ENCODE measurements around the gene APOBEC3H. TPM values are rescaled to one million over a fixed set of nuclear protein-coding genes. Genes with fewer than 3 reads are reported as not detected.

APOBEC3H gene
- polyA plus RNA-seq, 4 donors = 0.20 to 0.27 TPM; not detected in 2

DNA sequence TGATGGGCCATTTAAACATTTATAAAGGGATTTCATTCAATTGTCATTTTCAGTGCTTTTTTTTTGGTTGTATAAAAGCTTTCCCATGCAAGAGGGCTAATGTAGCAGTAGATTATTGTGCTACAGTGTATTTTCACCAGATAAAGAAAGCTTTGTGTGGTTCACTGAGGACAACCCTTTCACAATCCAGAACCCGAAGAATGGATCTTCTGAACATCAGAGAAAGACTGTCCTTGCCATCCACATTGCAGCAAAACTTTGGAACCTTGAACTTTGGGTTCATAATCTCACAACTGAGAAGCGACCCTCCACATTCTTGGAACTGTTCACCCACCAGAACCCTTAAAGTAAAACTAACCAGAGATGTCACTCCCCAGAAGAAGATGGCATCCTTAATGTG is 9.3 kb downstream of the APOBEC3H start:
- no peak for DNase-seq (ENCODE audit: low read depth in 4 of 4, low spot score in 3 of 4)

DNA sequence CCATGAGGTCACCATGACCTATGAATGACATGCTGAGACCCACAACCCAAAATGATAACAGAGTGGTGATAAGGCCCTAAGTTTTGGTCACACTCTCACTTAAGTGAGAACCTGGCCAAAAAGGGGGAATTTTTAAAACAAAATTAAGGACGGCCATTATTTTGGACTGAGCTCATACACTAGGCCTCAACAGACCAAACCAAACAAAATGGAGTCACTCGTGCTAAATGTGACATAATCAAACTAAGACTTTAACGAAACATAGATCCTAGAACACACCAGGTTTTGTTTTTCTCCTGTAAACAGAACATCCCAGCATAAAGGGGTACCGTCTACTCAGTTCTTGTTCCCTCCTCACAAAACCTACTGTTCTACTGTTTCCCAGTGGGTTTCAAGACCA is 11.4 kb downstream of the APOBEC3H start:
- DNase-seq (ENCODE audit: low read depth in 4 of 4, low spot score in 3 of 4) = no peak

DNA sequence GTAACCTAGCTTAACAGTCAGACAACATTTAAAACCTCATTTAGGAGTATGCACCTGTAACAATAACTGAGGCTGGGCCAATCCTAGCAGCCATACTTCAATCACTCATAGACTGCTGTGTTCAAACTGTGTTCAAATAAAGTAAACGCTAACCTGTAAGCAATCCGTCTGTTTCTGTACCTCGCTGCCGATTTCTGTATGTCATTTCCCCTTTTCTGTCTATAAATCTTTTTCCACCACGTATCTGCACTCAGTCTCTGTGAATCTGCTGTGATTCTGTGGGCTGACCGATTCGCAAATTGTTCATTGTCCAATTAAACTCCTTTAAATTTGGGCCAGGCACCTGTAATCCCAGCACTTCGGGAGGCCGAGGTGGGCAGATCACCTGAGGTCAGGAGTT is 12.3 kb downstream of the APOBEC3H start:
- DNase-seq (ENCODE audit: low read depth in 4 of 4, low spot score in 3 of 4) = no peak

DNA sequence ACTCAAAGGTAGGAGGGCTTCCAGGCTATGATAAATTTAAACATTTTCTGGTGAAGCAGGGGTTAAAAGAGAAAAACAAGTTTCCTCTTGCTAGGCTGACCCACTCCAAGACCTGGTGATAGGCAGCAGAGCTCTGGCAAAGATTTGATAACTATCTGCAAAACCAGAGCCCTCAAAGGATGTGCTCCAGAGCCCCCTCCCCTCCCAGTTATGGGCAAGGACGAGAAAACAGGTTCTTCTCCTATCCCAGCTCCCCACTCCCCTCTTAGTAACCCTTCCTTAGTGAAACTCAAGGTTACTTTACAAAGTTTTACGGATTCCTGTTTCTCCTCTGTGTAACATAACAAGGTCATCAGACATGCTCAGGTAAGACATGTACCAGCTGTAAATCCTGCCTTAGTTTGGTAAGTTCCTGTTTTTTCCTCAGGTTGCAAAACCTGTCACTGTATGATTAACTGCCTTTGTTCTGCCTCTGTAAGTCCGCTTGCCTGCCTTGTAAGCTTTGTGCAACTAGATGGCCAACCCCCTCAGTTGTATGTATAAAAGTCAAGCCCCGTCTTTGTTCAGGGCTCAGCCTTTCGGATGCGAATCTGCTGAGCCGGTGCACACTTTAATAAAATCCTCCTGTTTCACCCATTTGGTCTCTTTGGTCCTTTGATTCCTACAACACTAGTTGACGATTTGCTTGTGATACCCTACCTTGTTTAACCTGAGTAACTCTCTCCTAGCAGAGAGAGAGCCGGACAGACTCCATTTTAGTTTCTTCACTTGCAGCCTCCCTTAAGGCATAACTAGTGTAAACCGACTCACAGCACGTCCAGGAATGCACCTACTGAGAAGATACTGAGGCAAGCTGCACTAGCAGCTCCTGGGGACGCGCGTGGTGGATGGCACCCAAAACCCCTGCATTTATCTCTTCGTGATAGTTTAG is 13.9 kb downstream of the APOBEC3H start:
- DNase-seq (ENCODE audit: low read depth in 4 of 4, low spot score in 3 of 4) = peak in 1 of 4 donors; percentile 41

DNA sequence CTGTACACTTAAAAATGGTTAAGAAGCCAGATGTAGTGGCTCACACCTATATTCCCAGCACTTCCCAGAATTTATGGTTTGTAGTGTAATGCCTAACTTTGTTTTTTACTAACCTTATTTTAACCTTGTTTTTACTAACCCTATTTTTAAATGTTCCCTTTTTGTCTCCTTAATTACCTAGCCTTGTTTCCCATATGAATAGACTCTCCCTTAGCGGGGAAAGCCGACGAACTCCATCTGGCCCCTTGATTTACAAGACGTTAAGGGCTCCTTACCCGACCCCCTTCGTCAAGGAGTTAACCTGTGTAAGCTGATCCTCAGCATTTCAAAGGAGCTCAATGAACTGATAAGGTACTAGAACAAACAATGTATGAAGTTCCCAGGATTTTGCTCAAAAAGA is 17.1 kb downstream of the APOBEC3H start:
- DNase-seq (ENCODE audit: low read depth in 4 of 4, low spot score in 3 of 4) = peak in 1 of 4 donors; percentile 43

DNA sequence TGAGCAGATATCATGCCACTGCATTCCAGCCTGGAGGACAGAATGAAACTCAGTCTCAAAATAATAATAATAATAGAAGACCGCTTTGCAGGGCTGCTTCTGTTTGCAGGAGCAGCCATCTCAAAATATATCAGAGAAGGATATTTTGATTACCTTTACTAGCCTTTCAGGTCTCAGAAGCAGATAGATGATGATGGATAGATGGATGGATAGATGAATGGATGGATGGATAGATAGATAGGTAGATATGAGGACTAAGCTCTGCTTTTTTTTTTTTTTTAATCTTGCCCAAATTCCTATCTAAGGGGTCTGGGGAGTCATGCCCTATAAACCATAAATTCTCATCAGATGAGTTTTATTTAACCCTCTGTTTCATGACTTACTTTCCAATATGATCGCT is 18.5 kb downstream of the APOBEC3H start:
- DNase-seq (ENCODE audit: low read depth in 4 of 4, low spot score in 3 of 4) = no peak

DNA sequence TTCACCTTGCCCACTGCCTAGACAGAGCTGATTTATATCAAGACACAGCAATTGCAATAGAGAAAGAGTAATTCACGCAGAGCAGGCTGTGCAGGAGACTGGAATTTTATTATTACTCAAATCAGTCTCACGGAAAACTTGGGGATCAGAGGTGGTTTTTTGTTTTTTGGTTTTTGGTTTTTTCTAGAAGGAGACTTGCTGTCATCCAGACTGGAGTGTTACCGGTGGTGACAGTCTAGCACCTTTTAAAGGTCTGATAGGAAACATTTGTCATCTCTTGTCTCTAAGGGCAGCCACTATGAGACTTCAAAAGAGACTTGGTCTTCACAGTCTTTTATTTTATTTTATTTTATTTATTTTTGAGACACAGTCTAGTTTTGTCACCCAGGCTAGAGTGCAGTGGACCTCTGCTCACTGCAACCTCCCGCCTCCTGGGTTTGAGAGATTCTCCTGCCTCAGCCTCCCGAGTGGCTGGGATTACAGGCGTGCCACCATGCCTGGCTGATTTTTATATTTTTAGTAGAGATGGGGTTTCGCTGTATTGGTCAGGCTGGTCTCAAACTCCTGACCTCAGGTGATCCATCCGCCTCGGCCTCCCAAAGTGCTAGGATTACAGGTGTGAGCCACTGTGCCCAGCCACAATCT is 19.1 kb downstream of the APOBEC3H start:
- no peak for DNase-seq (ENCODE audit: low read depth in 4 of 4, low spot score in 3 of 4)

DNA sequence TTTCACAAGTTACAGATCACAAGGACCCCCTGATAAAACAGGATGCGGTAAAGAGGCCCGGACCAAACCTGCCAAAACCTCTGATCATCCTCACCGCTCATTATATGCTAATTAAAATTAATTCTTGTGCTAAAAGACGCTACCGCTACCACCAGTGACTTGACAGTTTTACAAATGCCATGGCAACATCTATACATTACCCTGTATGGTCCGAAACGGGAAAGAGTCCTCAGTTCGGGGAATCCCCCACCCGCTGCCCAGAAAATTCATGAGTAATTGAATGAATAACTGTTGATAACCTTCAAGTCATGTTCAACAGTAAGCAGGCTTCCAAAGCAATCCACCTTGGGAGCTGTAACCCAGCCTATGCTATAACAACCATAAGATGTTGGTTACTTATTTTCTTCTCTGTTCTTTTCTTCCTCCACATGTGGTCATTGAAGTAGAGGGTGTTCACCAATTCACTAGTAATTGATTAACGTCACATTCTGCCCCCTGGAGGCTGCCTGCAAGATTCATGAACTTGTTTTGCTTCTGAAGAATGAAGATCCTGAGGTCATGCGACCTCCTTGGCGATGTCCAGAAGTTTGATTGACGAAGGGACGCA is 20.6 kb downstream of the APOBEC3H start:
- DNase-seq (ENCODE audit: low read depth in 4 of 4, low spot score in 3 of 4) = no peak

DNA sequence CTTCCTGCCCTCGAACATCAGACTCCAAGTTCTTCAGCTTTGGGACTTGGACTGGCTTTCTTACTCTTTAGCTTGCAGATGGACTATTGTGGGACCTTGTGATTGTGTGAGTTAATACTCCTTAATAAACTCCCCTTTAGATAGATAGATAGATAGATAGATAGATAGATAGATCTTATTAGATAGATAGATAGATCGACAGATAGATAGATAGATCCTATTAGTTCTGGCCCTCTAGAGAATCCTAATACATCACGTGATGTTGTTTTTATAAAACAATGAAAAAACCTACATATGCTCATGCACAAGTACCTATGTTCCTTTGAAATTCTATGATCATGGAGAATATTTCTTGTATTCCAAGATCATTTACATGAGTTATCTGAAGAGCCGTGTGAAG is 23.9 kb downstream of the APOBEC3H start:
- DNase-seq (ENCODE audit: low read depth in 4 of 4, low spot score in 3 of 4) = no peak

DNA sequence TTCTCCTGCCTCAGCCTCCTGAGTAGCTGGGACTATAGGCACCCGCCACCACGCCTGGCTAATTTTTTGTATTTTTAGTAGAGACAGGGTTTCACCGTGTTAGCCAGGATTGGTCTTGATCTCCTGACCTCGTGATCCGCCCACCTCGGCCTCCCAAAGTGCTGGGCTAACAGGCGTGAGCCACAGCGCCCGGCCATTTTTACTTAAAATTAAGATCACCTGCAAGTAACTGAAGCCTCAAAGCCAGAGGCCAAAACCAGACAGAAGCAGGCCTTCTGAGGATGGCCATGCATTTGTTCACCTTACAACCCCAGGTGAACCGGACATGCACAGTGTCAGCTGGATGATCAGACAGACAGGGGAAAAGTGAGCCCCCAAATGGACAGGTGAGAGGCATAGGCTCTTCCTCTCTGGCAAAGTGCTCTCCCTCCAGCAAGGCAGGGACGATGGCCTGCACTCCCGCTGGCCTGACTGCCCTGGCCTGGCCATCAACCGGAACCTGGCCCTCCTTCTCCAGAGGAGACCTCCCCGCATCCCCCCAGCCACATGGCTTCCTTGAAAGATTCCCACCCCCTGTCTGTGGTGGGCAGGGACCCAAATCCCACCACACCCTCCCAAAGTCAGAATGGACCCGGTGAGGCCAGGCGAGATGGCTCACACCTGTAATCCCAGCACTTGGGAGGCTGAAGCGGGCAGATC is 25.9 kb downstream of the APOBEC3H start:
- DNase-seq (ENCODE audit: low read depth in 4 of 4, low spot score in 3 of 4) = no peak

DNA sequence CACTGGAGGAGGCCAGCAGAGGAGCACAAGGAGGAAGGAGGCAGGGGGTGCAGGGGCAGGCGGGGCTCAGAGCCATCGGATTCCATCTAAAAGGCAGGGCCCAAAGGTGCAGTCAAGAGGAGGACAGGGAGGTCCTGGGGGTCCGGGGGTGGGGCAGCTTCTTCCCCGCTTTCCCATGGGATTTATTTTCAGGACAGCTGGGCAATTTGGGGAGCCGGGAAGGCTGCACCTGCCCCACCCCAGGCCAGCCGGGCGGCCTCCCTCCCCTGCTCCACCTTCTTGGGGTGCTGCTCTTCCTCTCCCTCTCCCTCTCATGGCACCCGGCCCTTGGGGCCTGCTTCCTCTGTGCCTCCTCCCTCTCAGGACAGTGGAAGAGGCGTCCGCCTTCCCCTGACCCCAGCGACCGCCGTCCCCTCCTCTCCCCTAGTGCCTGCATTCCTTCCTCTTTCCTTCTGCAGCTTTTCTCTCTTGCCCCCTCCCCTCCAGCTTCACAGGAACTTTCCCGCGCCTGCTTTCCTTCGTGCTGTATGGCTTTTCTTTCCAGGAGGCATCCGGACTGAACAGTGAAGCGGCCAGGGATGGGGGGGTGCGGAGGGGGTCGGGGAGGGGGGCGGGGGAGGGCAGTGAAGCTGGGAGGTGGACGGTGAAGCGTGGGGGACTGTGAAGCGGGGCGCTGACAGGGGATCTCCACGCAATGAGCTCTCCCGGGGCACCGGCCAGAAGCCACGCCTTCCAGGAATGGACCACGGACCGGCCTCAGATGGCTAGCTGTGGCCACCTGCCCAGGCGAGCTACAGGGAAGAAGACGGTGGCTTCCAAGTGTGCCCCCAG is 26.9 kb downstream of the APOBEC3H start:
- no peak for DNase-seq (ENCODE audit: low read depth in 4 of 4, low spot score in 3 of 4)

DNA sequence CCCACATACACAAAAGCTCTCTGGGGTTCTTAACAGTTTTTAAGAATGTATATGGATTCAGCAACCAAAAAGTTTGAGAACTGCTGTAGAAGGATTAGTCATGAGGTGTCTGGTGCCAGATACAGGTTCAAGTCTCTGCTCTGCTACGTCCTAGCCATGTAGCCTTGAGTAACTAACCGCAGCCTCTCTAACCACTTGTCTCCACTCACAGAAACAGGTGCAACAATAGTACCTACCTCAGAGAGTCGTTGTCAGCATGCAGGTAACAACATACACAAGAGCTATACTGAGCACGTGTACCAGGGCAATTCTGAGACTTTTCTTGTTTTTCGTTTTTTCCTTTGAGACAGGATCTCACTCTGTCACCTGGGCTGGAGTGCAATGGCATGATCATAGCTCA is 28.6 kb downstream of the APOBEC3H start:
- no peak for DNase-seq (ENCODE audit: low read depth in 4 of 4, low spot score in 3 of 4)

DNA sequence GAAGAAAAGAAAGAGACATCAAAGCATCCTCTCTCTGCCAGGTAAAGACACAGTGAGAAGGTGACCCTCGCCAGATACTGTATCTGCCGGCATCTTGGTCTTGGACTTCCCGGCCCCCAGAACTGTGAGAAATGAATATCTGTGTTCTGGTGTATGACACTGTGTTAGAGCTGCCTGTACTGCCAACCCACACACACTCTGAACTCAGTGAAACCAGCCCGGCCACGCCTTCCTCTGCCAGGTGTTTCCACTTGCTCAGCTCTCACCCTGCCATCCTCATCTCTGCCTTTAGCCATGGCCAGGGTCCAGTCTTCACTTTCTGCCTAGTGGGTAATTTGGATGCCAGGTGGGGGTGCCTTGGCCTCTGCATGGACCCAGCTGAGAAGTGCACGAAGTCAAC is 31.5 kb downstream of the APOBEC3H start:
- DNase-seq (ENCODE audit: low read depth in 4 of 4, low spot score in 3 of 4) = no peak

DNA sequence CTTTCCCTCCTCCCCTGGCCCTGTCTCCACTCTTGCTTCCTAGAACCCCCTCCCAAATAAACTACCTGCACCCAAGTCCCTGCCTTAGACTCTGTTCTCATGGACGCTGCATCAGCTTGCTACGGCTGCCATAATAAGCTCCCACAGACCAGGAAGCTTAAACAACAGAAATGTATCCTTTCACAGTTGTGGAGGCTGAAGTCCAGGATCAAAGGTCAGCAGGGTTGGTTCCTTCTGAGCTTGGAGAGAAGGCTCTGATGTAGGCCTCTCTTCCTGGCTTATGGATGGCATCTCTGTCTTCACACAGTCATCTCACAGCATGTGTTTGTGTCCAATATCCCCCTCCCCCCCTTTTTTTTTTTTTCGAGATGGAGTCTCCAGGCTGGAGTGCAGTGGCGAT is 32.0 kb downstream of the APOBEC3H start:
- DNase-seq (ENCODE audit: low read depth in 4 of 4, low spot score in 3 of 4) = no peak

DNA sequence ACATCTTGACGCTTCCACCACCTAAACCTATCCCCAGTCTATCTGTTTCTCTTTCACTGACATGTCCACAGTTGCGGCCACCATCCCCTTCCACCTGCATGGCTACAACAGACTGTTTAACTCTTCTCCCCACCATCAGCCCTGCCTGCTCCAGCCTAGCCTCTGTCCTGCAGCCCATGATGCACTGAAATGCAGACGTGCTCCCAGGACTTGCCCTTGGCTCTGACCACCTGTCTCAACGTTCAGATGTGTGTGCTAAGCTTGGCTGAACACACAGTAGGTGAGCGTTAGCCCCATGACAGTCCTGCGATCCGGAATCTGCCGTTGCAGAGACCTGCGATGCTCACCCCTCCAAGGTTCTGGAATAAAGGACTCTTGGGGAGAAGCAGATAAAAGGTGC is 32.7 kb downstream of the APOBEC3H start:
- no peak for DNase-seq (ENCODE audit: low read depth in 4 of 4, low spot score in 3 of 4)

DNA sequence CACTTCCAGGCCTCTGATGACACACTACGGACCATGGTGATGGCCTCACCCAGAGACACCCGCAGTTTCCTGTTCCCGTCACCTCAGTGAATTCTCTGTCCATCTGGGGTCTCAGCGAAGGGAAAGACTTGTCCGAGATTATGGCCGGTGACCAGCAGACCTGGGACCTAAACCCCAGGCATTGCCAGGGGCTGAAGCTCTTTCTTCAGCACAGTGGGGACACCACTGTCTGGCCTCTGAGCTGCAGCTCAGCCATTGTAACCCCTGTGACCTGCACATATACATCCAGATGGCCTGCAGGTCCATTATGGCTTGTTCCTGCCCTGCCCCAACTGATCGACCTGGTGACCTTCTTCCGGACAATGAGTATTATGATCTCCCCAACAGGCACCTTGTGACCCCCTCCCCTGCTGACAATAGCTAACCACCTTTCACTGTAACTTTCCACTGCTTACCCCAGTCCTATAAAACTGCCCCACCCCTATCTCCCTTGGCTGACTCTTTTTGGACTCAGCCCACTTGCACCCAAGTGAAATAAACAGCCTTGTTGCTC is 33.2 kb downstream of the APOBEC3H start:
- no peak for DNase-seq (ENCODE audit: low read depth in 4 of 4, low spot score in 3 of 4)

DNA sequence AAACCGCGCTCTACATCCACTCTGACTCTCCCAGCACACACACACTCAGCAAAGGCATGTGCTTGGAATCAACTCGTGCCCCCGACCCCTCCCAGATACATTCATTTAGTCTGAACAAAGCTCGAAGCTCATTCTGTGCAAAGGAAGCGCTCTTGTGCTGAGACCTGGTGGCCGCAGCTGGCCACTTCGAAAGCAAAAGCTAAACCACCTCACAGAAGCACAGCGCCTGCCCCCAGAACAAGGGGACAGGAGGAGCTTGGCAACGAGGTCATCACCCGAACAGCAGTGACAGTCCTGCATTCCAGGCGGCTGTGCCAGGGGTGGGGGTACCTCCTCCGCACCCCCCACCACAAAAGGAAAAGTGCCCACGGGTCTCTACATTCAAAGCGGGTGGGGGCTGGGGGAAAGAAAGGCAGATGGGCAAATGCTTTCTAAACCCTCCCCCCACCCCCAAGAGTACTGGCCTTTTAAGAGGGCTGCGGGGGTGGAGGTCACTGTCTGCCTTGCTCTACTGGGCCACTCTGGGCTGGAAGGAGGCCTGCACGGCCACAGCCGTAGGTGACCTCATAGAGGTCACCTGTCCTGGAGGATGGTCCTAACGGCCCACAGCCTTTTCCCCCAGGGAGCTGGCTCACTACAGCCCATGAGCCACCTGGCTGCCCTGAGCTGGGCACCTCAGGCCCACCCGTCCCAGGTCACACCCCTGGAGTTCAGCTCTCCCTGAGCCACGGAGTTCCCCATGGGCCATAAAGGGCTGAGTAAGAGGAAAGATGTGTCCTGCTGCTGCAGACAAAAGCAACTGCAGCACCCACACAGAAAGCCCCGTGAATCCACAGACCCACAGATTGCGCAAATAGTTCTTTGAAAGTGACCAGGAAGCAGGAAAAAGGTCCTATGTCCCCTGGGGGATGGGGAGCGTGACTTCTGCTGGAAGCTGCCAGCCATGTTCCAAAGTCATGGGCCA is 34.1 kb downstream of the APOBEC3H start:
- no peak for DNase-seq (ENCODE audit: low read depth in 4 of 4, low spot score in 3 of 4)

DNA sequence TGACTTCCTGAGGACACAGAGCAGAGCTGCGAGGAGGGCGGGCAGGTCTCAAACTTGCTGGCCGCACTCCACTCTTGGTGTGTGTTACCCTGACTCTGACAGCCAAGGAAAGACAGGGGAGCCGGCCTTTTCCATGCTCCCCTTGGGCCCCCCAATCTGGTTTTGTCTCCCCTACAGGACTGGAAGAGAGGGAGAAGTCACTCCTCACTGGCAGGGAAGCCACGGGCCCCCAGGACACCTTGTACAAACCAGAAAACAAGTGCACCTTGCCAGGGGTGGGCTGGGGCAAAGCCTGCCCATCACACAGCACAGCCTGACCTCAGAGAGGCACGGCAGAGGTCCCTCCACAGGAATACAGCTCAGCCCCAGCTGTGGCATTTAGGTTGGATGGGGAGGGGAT is 35.2 kb downstream of the APOBEC3H start:
- no peak for DNase-seq (ENCODE audit: low read depth in 4 of 4, low spot score in 3 of 4)
